Left kidney (tissue), 8 donors: Measurements from ENCODE around the gene MAEA. TPM values are rescaled to one million over a fixed set of nuclear protein-coding genes. Genes with fewer than 3 reads are reported as not detected.

Experiments used
- DNase-seq: peaks from one replicate; pipeline ENCODE4 v3.0.0-alpha.2; 2013
- long read RNA-seq, 8 donors: transcript quantifications; one replicate each; lab custom pipeline, GENCODE V29; 2026
- polyA plus RNA-seq: library from polyadenylated mRNA; unstranded; fragments of 120-200 nt; gene quantifications from one replicate; pipeline ENCODE4 v1.2.1, GENCODE V29; 2013; ENCODE audit not compliant: insufficient read length

Gene MAEA
- 62.7 TPM for polyA plus RNA-seq
- long read RNA-seq, donor 1, transcript MAEA-202 (9 exons, 2,222 nt): major isoform, 34 of 40 reads
- long read RNA-seq, donor 1, partial matches to known transcripts: 0 of 40 reads
- long read RNA-seq, donor 1, other reads (novel, unspliced or antisense): 0 of 40 reads
- long read RNA-seq, donor 2, transcript MAEA-202 (9 exons, 2,222 nt): major isoform, 31 of 77 reads
- long read RNA-seq, donor 2, partial matches to known transcripts: 39 of 77 reads
- long read RNA-seq, donor 2, other reads (novel, unspliced or antisense): 0 of 77 reads
- long read RNA-seq, donor 3, transcript MAEA-202 (9 exons, 2,222 nt): major isoform, 19 of 62 reads
- long read RNA-seq, donor 3, partial matches to known transcripts: 40 of 62 reads
- long read RNA-seq, donor 3, other reads (novel, unspliced or antisense): 0 of 62 reads
- long read RNA-seq, donor 4, partial matches to known transcripts: 0 of 1 reads
- long read RNA-seq, donor 4, other reads (novel, unspliced or antisense): 0 of 1 reads
- long read RNA-seq, donor 5, transcript MAEA-202 (9 exons, 2,222 nt): major isoform, 23 of 33 reads
- long read RNA-seq, donor 5, partial matches to known transcripts: 5 of 33 reads
- long read RNA-seq, donor 5, other reads (novel, unspliced or antisense): 0 of 33 reads
- long read RNA-seq, donor 6, transcript MAEA-202 (9 exons, 2,222 nt): major isoform, 27 of 33 reads
- long read RNA-seq, donor 6, partial matches to known transcripts: 0 of 33 reads
- long read RNA-seq, donor 6, other reads (novel, unspliced or antisense): 0 of 33 reads
- long read RNA-seq, donor 7, transcript MAEA-202 (9 exons, 2,222 nt): major isoform, 29 of 40 reads
- long read RNA-seq, donor 7, partial matches to known transcripts: 5 of 40 reads
- long read RNA-seq, donor 7, other reads (novel, unspliced or antisense): 0 of 40 reads
- long read RNA-seq, donor 8, transcript MAEA-202 (9 exons, 2,222 nt): major isoform, 9 of 11 reads
- long read RNA-seq, donor 8, partial matches to known transcripts: 0 of 11 reads
- long read RNA-seq, donor 8, other reads (novel, unspliced or antisense): 0 of 11 reads

DNA sequence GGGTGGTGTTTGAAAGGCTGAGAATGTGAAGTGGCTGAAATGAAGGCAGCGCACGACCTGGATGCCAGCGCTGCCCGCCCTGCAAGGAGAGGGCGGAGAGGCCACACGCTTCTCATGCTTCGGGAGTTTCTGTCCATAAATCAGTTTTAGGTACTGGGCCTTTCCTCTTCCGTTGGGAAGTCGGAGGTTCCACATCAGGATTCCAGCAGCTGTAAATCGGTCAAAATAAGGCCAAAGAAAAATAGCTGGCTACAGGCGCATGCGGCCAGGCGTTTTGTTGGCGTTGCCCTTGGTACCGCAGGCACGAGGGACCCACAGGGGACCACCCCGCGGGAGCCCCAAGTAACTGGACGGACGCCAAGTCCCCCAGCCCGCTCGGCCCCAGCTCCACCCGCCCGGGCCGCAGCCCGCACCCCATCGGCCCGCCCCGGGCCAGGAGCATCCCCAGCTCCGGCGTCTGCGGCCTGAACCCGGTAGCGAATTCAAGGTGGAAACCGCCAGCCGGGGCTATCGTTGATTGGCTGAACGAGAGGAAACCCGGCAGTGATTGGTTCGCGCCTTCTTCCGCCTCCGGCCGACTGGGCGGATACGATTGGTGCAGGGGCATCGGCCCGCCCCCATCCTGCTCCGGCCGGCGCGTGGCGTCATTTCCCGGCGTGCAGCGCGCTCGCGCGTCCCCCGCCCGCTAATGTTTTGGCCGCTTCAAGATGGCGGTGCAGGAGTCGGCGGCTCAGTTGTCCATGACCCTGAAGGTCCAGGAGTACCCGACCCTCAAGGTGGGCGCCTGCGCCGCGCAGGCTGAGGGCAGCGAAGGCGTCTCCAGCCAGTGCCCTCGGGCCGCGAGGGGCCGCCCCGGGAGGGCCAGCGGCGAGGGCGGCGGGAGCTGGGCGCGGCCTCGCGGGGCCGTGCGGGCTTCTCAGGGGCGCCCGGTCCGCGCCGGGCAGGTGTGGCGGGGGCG lies at the start of gene MAEA:
Gene MAEA (plus strand): TSS at position 685 of the 958 bp plus-strand sequence. CDS start 23 bp downstream, at position 708.
- peak; percentile 95 for DNase-seq

DNA sequence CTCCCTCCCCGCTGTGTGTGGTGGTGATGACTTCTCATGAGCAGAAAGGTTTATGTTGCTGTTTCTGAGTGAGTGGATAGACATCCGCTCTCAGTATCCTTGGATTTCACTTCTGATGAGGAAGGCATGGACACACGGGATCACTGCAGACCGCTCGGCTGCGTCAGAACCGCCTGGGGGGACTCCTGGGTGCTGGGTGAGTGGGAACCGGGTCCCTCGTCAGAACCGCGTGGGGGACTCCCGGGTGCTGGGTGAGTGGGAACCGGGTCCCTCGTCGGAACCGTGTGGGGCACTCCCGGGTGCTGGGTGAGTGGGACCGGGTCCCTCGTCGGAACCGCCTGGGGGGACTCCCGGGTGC lies 49.8 kb upstream of the MAEA start:
- no peak for DNase-seq

DNA sequence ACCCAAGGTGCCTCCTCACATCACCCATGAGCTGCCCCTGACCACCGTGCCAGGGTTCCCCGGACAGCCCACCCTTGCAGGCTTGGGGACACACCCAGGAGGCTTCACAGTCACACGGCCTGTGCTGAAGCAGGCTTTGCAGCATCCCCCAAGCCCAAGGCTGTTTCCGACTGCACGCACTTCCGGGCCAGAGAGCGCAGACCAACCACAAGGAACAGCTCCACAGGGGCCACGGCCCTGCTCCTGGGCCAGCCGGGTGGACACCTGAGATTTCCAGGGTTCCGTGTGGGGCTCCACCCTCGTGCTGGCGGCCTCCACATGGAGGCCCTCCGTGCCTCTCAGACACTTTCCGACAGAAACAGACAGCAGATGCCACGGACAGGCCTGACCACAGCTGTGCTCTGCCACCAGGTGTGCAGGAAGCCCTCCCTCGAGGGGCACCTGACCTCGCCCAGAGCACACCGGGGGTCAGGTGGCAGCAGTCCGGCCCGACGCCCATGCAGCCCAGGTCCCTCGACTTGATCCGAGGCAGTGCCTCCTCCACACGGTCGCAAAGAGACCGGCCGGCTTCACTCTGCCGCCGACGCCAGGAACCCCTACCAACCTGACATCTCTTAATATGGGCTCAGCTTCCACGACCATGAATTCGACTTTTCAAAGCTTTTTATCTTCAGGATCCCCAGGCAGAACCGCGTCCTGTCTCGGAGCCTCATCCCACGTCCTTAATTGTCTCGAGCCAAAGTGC lies 48.8 kb upstream of the MAEA start:
- no peak for DNase-seq

DNA sequence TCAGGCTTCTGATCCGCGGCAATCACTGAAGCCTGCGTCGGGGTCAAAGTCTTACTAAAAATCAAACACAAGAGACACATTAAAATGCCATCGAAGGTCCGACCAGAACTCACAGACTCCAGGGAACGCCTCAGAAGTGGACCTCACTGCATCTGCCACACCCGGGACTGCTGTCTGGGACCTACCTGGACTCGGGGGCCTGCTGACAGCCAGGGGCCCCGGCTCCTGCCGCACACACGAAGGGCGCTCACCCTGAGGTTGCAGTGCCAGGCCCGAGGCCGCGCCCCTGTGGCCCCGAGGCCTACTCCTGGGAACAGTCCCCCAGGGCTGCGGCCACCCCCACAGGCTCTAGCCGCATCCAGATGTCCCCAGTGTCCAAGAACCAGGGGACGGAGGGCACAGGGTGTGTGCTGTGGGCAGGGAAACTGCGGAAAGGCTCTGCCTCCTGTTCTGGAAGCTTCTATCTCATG lies 48.2 kb upstream of the MAEA start:
- DNase-seq: no peak

DNA sequence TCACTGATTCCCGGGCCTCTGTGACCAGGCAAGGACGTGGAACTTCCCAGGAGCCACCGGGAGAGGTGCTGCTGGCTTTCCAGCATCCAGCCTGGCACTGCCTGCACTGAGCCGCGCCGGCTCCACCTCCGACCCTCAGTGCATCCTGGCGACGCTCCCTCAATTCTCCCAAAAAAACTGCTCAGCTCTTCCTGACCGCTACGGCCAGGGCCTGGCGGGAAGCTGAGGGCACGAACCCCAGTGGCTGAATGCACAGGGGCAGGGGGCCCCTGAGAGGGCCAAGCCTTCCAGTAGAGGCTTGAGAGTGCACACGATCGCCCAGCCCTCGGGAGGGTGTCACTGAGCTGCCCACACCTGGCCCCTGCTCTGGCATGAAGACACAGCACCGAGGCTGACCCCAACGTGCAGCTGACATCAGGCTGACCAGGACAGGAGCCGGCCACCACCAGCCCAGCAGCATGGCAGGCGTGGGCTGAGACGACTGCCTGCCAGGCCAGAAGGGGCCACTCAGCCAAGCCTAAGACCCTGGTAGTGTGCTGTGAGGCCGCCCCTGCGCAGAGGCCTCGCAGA lies 47.7 kb upstream of the MAEA start:
- DNase-seq: no peak

DNA sequence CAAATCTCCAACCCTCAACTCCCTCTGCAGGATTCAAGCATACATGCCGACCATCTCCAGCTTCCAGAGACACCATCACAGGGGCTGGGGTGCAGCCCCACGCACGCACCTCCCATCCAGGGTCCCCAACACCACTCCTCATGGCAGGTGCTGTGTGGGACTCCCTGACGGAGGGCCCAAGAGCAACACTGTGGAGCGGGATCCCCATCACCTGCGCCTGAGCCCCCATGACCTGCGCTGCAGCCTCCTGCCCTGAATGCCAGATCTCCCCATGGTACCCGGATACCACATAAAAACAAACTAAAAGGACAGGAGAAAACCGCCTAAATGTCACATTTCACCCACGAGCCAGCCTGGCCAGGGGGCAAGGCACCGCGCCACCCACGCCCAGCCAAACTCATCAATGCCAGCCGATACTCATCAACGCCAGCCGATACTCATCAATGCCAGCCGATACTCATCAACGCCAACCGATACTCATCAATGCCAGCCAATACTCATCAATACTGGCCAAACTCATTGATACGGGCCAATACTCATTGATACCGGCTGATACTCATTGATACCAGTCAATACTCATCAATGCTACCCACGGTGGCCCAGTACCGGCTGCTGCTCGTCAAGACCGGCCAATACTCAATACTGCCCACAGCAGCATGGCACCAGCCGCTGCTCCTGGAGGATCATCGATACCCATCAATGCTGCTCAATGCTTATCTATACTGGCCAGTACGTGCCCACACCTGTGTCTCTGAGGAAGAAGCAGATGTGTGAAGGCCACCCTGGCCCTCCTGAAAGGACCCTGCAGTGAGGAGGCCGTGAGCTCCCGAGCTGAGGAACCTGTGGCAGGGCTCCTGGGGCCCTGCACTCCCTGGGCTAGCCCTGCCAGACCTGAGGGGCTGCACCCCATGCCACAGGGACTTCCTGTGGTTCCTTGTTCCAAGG lies 46.9 kb upstream of the MAEA start:
- DNase-seq: no peak

DNA sequence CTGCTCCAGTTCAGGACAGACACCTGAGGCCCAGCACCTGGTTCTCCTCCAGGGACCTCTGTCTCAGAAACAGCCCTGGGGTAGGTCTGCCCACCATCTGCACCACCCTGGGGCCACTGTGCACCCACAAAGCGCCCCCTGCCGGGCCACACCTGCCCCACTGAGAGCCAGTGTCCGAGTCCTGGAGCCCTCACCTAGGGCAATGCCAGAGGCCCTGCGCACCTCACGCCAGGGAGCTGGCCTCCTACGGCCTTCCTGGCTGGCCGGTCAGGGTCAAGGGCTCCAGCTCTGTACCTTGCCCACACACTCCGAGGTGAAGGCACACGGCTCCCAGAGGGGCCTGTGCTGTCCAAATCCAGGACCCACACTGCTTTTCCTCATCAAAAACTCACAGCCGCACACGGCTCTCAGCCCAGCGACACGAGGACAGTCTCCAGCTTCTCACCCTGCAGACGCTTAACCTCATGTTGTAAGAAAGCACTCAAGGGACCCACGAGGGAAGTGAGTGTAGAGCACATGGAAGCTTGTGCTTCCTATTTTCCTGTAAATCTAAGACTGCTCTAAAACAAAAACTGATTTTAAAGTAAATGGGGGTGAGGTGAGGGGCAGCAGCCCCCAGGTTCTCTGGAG lies 46.1 kb upstream of the MAEA start:
- DNase-seq: no peak

DNA sequence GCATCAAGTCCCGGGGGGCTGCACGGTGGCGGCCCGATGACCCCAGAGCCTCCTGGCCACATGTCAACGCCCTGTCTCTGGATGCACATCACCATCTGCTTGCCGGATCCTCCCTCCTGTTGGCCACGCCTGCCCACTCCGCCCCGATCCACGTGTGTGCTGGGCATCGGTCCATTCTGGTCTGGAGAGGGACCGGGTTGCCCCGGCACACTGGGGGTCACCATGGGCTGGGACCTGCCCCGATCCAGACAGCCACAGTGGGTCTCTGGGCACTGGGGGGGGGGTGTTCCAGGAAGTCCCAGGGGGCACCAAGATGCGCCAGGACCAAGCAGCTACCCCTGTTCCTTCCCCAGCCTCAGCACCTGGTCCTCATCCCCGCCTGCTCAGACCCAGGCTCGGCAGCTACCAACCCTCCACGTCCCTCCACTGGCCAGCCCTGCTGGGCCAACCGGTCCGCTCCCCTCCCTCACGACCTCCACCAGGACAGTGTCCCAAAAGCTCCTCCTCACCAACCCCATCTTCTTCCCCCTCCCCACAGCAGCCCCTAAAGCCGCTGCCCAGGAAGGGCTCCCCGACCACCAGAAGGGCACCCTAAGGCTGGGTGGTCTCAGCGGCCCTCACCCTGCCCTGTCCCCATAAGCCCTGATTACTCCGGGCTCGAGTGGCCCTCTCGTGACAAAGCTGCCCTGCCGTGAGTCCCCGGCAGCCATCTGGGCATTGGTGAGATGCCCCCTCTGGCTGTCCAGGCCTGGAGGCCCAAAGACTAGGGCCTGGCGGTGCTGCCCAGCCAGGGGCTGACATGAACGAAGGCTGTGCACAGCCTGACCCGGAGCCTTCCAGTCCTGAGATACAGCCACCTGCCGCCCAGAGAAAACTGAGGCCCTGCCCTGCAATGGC lies 45.4 kb upstream of the MAEA start:
- no peak for DNase-seq

DNA sequence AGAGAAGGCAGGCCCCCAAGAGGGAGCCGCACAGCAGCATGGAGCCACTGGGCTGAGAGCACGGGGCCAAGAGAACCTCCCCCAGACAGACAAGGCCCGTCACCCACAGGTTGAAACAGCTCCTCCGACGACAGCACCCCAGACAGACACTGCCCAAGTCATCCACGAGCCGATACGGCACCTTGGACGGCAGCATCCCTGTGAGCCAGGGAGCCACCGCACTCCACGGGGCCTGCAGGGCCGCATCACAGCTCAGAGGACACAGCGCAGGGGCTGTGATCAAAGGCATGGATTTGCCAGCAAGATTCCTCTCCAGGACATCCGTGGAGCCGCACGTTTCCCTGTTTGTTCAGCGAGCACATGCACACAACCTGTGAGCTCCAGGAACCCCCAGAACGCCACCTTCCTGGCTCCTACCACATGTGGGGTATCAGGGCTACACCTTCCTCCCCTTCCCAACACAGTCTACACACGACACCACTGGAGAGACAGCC lies 44.7 kb upstream of the MAEA start:
- DNase-seq: no peak

DNA sequence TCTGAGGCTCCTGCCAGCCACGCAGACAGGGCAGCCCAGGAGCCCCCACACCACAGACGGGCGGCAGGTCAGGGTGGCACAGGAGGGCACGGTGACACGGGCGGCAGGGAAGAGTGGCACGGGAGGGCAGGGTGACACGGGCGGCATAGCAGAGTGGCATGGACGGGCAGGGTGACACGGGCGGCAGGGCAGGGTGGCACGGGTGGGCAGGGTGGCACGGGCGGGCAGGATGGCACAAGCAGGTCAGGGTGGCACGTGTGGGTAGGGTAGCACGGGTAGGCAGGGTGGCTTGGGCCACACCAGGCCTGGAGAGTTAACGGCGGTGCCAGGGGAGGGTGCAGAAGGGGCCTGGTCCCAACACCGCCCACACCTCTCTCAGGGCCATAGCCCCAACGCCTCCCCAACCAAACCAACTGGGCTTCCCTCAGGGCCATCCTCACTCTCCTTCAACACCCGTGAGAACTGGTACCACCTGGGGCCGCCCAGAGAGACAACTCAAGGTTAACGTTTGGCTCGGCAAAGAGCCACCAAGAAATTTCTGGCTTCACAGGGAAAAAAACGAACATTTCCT lies 44.1 kb upstream of the MAEA start:
- DNase-seq: no peak

DNA sequence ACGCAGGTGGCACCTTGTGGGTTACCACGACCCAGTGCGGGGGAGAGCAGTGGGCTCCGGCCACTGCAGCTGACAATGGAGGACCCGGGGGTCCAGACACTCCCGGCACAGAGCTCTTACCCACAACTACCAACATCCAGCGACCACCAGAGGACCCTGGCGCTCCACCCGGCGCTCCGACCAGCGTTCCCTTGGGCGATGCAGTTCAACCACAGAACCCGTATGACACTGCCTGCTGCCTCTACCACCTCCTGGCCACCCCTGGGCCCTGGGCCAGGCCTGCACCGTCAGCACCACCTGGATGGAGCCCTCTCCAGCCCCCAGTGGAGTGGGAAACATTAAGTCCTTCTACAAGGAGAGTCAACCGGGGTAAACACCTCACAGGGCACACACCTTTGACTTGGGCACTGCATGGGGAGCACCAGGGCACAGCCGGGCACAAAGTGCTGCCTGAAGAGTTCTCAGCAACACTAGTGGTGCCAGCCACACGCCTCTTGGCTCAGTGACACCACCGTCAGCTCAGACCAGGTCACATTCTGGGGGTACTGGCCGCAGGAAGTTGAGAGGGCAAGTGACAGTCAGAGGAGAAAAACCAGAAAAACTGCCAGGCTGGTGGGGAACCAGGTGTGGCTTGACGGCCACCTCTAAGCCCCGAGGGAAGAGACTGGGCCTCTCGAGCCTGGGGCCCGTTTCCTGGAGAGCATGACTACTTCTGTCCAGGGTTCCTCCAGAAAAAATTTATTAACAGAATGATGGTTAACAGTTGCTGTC lies 43.4 kb upstream of the MAEA start:
- DNase-seq: no peak

DNA sequence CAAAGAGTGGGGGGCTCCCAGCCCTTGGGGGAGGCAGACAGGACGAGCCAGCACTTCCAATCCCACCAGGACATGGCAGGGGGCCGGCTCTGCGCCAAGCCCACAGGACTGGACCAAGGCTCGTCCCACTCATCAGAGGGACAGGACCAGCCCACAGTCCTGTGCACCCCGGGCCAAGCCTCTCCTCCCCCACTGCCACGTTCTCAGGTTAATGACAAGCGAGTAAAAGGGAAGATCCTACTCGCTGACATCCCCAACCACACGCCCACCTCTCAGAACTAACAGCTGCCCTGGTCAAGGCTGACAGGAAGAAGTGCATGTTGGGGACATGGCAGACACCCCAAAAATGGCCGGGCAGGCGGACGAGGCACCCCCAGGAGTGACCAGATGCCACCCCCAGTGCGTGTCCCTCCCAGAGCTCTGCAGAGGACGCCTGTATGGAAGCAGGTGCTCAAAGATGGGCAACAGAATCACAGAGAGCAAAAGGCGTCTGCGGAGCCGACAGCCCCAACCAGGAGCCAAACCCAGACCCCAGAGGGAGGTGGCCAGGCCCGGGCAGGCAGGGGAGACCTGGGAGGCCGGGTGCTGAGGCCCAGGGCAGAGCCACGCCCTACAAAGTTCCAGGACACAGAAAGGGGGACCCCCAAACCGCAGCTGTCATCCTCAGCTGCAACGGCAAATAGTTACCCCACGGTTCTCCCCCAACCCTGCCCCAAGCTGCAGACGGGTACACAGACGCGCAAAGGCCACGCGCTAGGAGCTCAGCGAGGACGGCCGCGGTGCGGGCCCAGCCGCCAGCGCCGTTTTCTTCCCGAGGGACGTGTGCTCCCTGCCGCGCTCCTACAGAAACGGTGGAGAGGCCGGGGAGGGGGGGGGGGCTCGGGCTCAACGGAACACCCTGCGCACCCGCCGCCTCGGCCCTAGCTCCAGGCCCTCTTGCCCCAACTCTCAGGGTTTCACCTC lies 42.5 kb upstream of the MAEA start:
- DNase-seq: no peak

DNA sequence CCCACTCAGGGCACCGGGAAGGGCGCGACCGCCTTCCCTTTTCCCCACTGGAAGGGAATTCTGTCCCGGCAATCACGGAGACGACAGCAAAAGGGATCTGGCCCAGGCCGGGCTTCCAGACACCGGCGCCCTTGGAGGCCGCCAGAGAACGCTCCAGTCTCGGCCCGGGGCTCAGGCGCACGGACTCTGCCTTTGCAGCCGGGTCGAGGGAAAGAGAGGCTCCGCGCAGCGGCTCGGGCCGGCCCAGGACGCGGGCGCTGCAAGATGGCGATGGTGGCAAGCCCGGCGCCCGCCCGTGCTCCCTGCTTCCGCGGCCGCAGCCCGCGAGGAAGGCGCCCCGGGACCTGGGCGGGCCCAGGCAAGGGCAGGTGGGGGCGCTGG lies 41.8 kb upstream of the MAEA start:
- no peak for DNase-seq

DNA sequence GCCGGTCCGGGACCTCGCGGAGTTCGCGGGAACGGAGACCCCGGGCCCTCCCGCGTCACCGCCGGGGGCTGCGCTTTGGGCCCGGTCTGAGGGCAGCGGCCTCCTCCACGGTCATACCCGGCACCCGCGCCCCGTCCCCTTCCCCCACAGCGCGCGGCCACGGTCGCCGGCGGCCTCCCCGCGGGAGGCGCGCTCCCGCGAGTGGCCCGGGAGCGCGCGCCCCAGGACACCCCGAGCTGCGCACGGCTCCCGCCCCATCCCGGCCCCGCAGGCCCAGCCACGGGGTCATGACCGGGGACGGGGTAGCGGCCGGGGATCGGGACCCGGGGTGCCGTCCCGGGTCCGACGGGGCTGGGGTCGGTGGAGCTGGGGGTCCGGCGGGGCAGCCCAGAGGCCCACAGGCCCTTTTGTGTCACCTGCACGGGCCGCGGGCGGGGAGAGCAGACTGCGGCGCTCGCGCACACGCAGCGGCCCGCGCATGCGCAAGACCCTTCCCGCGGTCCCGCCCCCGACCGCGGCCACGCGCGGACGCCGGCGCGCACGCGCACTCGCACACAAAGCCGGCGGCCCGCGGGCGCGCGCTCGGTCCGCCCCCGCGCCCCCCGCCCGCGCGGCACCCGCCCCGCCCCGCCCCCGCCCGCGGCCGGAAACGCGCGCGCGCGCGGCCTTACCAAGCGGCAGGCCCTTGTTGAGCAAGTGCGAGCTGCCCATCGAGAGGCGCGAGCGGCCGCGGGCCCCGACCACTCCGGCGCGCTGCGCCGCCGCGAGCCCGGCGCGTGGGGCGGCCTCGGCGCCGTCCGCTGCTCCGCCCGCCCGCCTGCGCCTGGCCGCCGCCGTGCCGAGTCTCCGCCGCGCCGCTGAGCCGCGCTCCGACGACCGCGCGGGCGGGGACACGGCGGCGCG lies 41.2 kb upstream of the MAEA start, which contains the start of gene CTBP1:
Gene CTBP1 (minus strand): TSS at position 886 of the 903 bp plus-strand sequence. CDS start 7,799 bp downstream, outside the sequence.
- peak; percentile 80 for DNase-seq
